Activated naive CD4-positive, alpha-beta T cell treated with anti-CD3 and anti-CD28 coated beads for 36 hours (primary cell): ENCODE data around the gene RBM8A. TPM values are rescaled to one million over a fixed set of nuclear protein-coding genes. Genes with fewer than 3 reads are reported as not detected.

Experiments used
- CTCF ChIA-PET: fragments of 350-600 bp; sonication (Branson Sonifier 250); formaldehyde crosslinking; loops from one replicate; lab custom pipeline; 2021; ENCODE audit warnings: antibody characterized with exemption; lab: Charles Lee
- DNase-seq: peaks from one replicate; pipeline ENCODE4 v3.0.0-alpha.2; 2020
- H3K27ac Mint-ChIP-seq: one replicate; pipeline ENCODE4 v1.8.0; 2021; ENCODE audit warnings: mild to moderate bottlenecking, mixed read lengths
- H3K27me3 Mint-ChIP-seq: one replicate; pipeline ENCODE4 v1.8.0; 2021; ENCODE audit warnings: low read depth, mixed read lengths
- H3K36me3 Mint-ChIP-seq: one replicate; pipeline ENCODE4 v1.8.0; 2021; ENCODE audit warnings: low read depth, mixed read lengths
- H3K4me1 Mint-ChIP-seq: one replicate; pipeline ENCODE4 v1.8.0; 2021; ENCODE audit warnings: low read depth, mixed read lengths
- H3K4me3 Mint-ChIP-seq: one replicate; pipeline ENCODE4 v1.8.0; 2021; ENCODE audit warnings: mild to moderate bottlenecking, moderate library complexity, mixed read lengths
- H3K9me3 Mint-ChIP-seq: one replicate; pipeline ENCODE4 v1.8.0; 2021; ENCODE audit warnings: mixed read lengths
- intact Hi-C: fragments of 100-400 bp; cut with micrococcal nuclease; formaldehyde crosslinking; loops from one replicate; pipeline ENCODE4 v1.15.1; 2023
- total RNA-seq, 2 experiments: library from RNA; stranded (reverse); gene quantifications; one replicate each; pipeline ENCODE4 v1.2.3, GENCODE V29; 2021

Gene RBM8A
- total RNA-seq, 2 experiments from 2014 or later, result 241 to 242 TPM

DNA sequence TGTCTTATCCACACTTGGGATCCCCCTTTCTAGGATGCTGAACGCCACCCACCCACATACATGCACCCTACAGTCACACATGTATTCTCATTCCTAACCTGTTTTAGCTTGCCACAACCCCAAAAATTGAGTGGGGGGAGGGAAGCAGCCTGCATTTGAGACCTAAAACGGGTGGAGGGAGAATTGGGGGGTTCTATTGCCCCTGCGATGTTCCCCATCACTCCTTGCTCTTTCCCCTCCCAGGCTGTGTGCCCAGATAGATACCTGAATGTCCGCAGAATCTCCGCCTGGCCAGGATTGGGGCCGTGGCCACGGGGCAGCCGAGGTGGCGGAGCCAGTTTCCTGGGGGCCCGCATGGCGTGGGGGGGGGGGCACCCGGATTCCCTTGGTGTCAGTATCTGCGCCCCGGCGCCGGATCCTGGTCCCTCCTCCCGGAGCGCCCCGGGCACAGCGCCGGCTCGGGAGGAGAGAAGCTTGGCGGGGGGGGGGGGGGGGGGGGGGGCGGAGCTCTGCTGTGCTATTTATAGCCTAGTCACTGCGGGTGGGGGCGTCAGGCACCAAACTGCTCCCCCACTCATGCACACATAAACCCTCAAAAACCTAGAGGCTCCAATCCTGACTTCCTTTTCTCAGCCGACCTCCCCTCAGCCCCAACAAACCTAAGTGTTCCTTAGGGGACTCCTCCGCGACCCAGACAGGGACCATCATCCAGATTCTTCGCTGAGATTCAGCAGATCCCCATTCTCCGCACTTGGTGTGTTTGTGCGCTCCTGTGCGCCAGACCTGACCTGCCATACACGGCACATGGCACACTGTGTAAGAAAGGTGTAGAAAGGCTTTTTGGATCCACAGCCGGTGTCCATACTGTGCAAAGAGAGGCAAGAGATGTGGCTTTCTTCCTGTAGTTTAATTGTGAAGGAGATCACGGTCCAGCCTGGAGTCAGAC, 35.1 kb upstream of the RBM8A start:
- intact Hi-C loops, result no loop called here
- H3K27ac Mint-ChIP-seq, result peak overlapping the region; percentile 89
- peak overlapping the region; percentile 97 for H3K4me3 Mint-ChIP-seq
- peaks cover 4% of the 10 kb centered on the region for H3K36me3 Mint-ChIP-seq
- DNase-seq, result peak; percentile 47
- CTCF ChIA-PET, result interaction anchor here (0.6 to 3.6 kb wide), 6 partner anchors 17 to 74 kb away, joined by 3 to 44 read pairs (median 6); partner anchors contain the start of genes PEX11B, RBM8A and TXNIP
- H3K27me3 Mint-ChIP-seq, result no peaks in the 10 kb centered on the region
- H3K4me1 Mint-ChIP-seq, result peaks cover 41% of the 10 kb centered on the region
- peaks cover 3% of the 10 kb centered on the region for H3K9me3 Mint-ChIP-seq

DNA sequence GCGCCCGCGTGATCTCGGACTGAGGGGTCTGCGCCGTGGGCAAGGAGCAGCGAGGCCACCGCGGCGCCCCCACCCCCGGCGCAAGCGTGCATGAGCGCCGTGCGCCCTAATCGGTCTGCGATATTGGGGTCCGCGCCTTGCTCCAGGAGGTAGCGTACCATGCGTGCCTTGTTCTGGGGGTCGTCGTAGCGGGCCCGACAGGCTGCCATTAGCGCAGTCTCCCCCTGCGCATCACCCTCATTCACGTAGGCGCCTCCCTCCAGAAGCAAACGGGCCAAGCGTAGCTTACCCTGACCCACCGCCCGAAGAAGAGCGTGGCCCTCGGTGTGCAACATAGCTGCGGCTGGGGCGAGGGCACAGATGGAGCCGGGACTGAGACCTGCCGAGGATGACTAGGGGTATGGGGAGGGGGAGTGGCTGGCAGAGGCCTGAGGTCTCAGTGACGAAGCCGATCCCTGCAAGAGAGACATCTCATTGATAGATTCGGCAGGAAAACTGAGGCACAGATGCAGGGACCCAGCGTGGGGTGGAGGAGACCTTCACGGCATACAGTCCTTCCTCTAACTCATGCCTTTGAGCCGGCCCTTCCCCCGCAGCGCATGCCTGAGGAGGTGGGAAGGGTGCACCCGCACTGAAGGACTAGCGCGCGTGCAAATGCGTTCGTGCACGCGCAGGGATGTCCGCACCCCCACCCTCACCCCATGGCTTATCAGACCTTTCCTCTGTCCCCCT, 34.3 kb upstream of the RBM8A start:
- H3K36me3 Mint-ChIP-seq, result no peaks in the 10 kb centered on the region
- H3K27me3 Mint-ChIP-seq, result no peaks in the 10 kb centered on the region
- DNase-seq, result peak; percentile 76
- intact Hi-C loops, result no loop called here
- H3K4me1 Mint-ChIP-seq, result peaks cover 38% of the 10 kb centered on the region
- CTCF ChIA-PET, result interaction anchor here (0.6 to 3.6 kb wide), 3 partner anchors 17 to 73 kb away, joined by 3 to 44 read pairs (median 5); partner anchors contain the start of gene PEX11B
- H3K27ac Mint-ChIP-seq, result peak overlapping the region; percentile 89
- no peaks in the 10 kb centered on the region for H3K9me3 Mint-ChIP-seq
- H3K4me3 Mint-ChIP-seq, result peak overlapping the region; percentile 97

DNA sequence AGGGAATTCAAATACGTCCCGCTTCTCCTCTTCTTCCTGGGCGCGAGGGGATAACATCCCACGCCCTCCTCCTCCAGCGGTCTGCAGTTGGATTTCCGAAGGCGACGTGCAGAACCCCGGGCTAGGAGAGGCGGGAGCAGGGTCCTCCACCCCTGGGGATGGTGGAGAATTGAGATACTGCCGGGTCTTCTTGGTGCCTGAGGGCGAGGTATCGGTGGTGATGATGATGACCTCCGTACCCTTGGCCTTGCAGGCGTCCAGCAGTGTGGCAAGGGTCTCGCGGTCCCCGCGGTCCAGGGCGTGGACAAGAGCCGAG, 33.8 kb upstream of the RBM8A start:
- CTCF ChIA-PET, result interaction anchor here (1.5 kb wide), 1 partner anchor 42 kb away, joined by 3 read pairs; the partner anchor contains the start of gene PEX11B
- H3K4me1 Mint-ChIP-seq, result peaks cover 39% of the 10 kb centered on the region

GRCh38 chr1:145960468-145961108, 33.3 kb upstream of the RBM8A start:
- peak overlapping the region; percentile 65 for H3K27ac Mint-ChIP-seq
- no peaks in the 10 kb centered on the region for H3K9me3 Mint-ChIP-seq
- no peaks in the 10 kb centered on the region for H3K36me3 Mint-ChIP-seq
- H3K4me3 Mint-ChIP-seq, result peak overlapping the region; percentile 97
- peaks cover 44% of the 10 kb centered on the region for H3K4me1 Mint-ChIP-seq
- intact Hi-C loops, result no loop called here
- peak; percentile 61 for DNase-seq
- no peaks in the 10 kb centered on the region for H3K27me3 Mint-ChIP-seq
- CTCF ChIA-PET, result interaction anchor here (1.5 kb wide), 1 partner anchor 42 kb away, joined by 3 read pairs; the partner anchor contains the start of gene PEX11B

More for the DNA sequence above, 33.8 kb upstream of the RBM8A start:
- Mint-ChIP-seq H3K36me3 (no peaks in the 10 kb centered on the region), H3K27me3 (no peaks in the 10 kb centered on the region), H3K4me3 (peak overlapping the region; percentile 97), H3K9me3 (no peaks in the 10 kb centered on the region), H3K27ac (peak overlapping the region; percentile 65)
- DNase-seq, result no peak
- intact Hi-C loops, result no loop called here

- DNase-seq, result no peak
- Mint-ChIP-seq H3K9me3 (no peaks in the 10 kb centered on the region), H3K27me3 (no peaks in the 10 kb centered on the region), H3K4me3 (peak overlapping the region; percentile 23), H3K4me1 (peaks cover 47% of the 10 kb centered on the region), H3K36me3 (no peaks in the 10 kb centered on the region), H3K27ac (no peak overlapping the region)
- intact Hi-C loops, result no loop called here
- CTCF ChIA-PET, result interaction anchor here (3.1 to 3.2 kb wide), 2 partner anchors 19 to 33 kb away, joined by 14 to 29 read pairs; partner anchors contain the start of gene RBM8A
Measured at GRCh38 chr1:145959957-145960467, 32.7 kb upstream of the RBM8A start.

- CTCF ChIA-PET, result interaction anchor here (1.0 to 3.2 kb wide), 5 partner anchors 10 to 73 kb away, joined by 3 to 29 read pairs (median 5); partner anchors contain the start of gene RBM8A
- Mint-ChIP-seq H3K27ac (no peak overlapping the region), H3K4me3 (peak overlapping the region; percentile 23), H3K36me3 (no peaks in the 10 kb centered on the region), H3K9me3 (no peaks in the 10 kb centered on the region), H3K27me3 (no peaks in the 10 kb centered on the region), H3K4me1 (peaks cover 53% of the 10 kb centered on the region)
- intact Hi-C loops, result no loop called here
- no peak for DNase-seq
Measured at GRCh38 chr1:145959333-145959732, 32.0 kb upstream of the RBM8A start.

- H3K27ac Mint-ChIP-seq, result peak overlapping the region; percentile 20
- H3K4me1 Mint-ChIP-seq, result peaks cover 56% of the 10 kb centered on the region
- H3K9me3 Mint-ChIP-seq, result no peaks in the 10 kb centered on the region
- intact Hi-C loops, result loop anchor here (1.0 kb wide), 3 partner anchors 31 to 100 kb away; partner anchors contain the start of gene RBM8A
- H3K4me3 Mint-ChIP-seq, result peak overlapping the region; percentile 83
- CTCF ChIA-PET, result interaction anchor here (0.5 to 3.2 kb wide), 10 partner anchors 10 to 114 kb away, joined by 3 to 29 read pairs (median 5); partner anchors contain the start of genes NUDT17, PIAS3 and RBM8A
- no peaks in the 10 kb centered on the region for H3K27me3 Mint-ChIP-seq
- no peak for DNase-seq
- no peaks in the 10 kb centered on the region for H3K36me3 Mint-ChIP-seq
Measured at GRCh38 chr1:145958734-145959133, 31.4 kb upstream of the RBM8A start.

DNA sequence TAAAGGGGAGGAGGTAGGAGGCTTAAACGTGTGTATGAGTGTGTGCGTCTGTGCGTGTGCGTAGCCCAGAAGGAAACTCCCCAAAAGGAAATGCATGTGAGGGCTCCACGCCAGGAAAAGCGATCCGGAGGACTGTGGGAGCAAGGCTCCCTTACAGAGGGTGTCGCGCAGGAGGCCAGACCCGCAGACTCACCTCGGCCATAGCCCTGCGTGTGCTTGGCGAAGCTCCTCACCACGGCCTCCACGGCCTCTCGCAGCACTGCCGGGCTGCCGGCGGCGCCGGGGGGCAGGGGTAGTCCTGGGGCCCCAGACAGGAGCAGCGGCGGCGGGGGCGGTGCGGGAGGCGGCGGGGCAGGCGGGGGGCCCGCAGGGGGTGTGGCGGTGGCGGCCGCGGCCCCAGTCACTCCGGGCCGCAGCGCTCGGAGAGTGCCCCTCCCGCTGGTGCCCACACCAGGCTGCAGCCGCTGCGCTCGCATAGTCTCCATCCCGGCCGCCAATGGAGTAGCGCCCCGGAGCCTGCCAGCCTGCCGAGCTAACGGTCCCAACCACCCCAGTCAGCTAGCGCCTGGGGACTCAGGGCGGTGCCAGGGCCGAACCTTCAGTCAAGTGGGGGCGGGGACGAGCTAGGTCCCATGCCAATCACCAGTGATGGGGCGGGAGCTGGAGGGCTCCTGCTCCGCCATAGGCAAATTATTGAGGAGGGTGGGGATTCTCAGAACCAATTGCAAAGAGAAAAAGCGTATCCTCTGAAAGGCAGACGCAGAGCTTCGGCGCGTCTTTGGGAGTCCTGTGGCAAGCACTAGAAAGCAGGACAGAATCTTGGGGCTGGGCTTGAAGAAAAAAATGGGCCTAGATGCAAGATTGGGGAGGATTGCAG, 30.4 kb upstream of the RBM8A start, which contains the start of gene LIX1L:
TSS of gene LIX1L (minus strand) at position 575 of the 877 bp plus-strand sequence. CDS start at position 485, 90 bp downstream.
- CTCF ChIA-PET, result interaction anchor here (0.5 to 3.2 kb wide), 15 partner anchors 8 to 113 kb away, joined by 3 to 29 read pairs (median 4); partner anchors contain the start of genes NUDT17, PIAS3 and RBM8A
- peak within 1 kb of the TSS; percentile 83 for H3K4me3 Mint-ChIP-seq
- peak within 1 kb of the TSS; percentile 83 for H3K27ac Mint-ChIP-seq

GRCh38 chr1:145956781-145957442, 29.6 kb upstream of the RBM8A start:
- CTCF ChIA-PET, result interaction anchor here (0.7 to 3.2 kb wide), 7 partner anchors 22 to 112 kb away, joined by 3 to 29 read pairs (median 6); partner anchors contain the start of genes NUDT17, PIAS3 and RBM8A
- H3K4me1 Mint-ChIP-seq, result peaks cover 61% of the 10 kb centered on the region
- no peak for DNase-seq
- no peaks in the 10 kb centered on the region for H3K27me3 Mint-ChIP-seq
- H3K4me3 Mint-ChIP-seq, result peak overlapping the region; percentile 83
- no peaks in the 10 kb centered on the region for H3K9me3 Mint-ChIP-seq
- intact Hi-C loops, result loop anchor here (1.0 kb wide), 2 partner anchors 7 to 39 kb away; partner anchors contain the start of genes ANKRD34A, PEX11B and POLR3GL
- peaks cover 4% of the 10 kb centered on the region for H3K36me3 Mint-ChIP-seq
- H3K27ac Mint-ChIP-seq, result peak overlapping the region; percentile 83

More for the DNA sequence above, 30.4 kb upstream of the RBM8A start, which contains the start of gene LIX1L:
- no peaks in the 10 kb centered on the region for H3K27me3 Mint-ChIP-seq
- H3K36me3 Mint-ChIP-seq, result peaks cover 2% of the 10 kb centered on the region
- no peaks in the 10 kb centered on the region for H3K9me3 Mint-ChIP-seq
- H3K4me1 Mint-ChIP-seq, result peaks cover 56% of the 10 kb centered on the region
- peak; percentile 98 for DNase-seq
- intact Hi-C loops, result loop anchor here (1.0 kb wide), 4 partner anchors 30 to 99 kb away; partner anchors contain the start of genes PEX11B and RBM8A

GRCh38 chr1:145956361-145956760, 29.1 kb upstream of the RBM8A start:
- no peaks in the 10 kb centered on the region for H3K9me3 Mint-ChIP-seq
- peaks cover 64% of the 10 kb centered on the region for H3K4me1 Mint-ChIP-seq
- DNase-seq, result no peak
- H3K27ac Mint-ChIP-seq, result peak overlapping the region; percentile 83
- intact Hi-C loops, result loop anchor here (1.0 kb wide), 1 partner anchor 8 kb away; the partner anchor contains the start of genes ANKRD34A and POLR3GL
- H3K27me3 Mint-ChIP-seq, result no peaks in the 10 kb centered on the region
- H3K36me3 Mint-ChIP-seq, result peaks cover 7% of the 10 kb centered on the region
- CTCF ChIA-PET, result interaction anchor here (0.7 to 3.2 kb wide), 3 partner anchors 29 to 51 kb away, joined by 3 to 14 read pairs (median 3); partner anchors contain the start of gene RBM8A
- H3K4me3 Mint-ChIP-seq, result peak overlapping the region; percentile 83
